ENCODE results near the gene ELOB. TPM values are rescaled to one million over a fixed set of nuclear protein-coding genes. Genes with fewer than 3 reads are reported as not detected.

The ELOB gene
- total and polyA plus RNA-seq, 2 of the 8 experiments (the other 6 are each of a cell fraction or from before 2014, with no cell fraction given) = 237 to 1,357 TPM

- Histone ChIP-seq H2AK5ac (ENCODE audit: low read depth, low read length) (no peak within 1 kb of the TSS), H2BK5ac (ENCODE audit: low read depth, low read length) (no peak within 1 kb of the TSS), H2BK15ac (ENCODE audit: low read length) (no peak within 1 kb of the TSS; the same call in 1 of the 2 replicates), H4K5ac (ENCODE audit: insufficient read length, low read depth, low read length) (no peak within 1 kb of the TSS), H3K27me3 (replicated peaks in 1 of 4; ENCODE audit: control insufficient read depth in 3 of 4, extremely low read depth in 1 of 4, insufficient read depth in 3 of 4, low read length in 3 of 4) (peaks cover 0 to 3% (median 0%) of the 10 kb centered on the region in 4 experiments; a peak in 1 of 7 replicates), H3K18ac (ENCODE audit: extremely low read depth, low read length) (no peak within 1 kb of the TSS), H3K9ac (replicated peaks in 1 of 4; ENCODE audit: extremely low read depth in 1 of 4, low read depth in 3 of 4, low read length in 3 of 4) (no peak within 1 kb of the TSS), H3K4ac (replicated peaks; ENCODE audit: insufficient read length, low read depth, low read length) (no peak within 1 kb of the TSS), H2BK20ac (ENCODE audit: low read length) (0 out of 2 replicates have a peak within 1 kb of the TSS, but pooled peaks have one; percentile 48), H4K8ac (ENCODE audit: extremely low read depth, insufficient read depth, low read length) (peak within 1 kb of the TSS; percentile 38), H3K23me2 (ENCODE audit: low read depth, low read length) (no peaks in the 10 kb centered on the region; the same call in 1 of the 2 replicates), H3K79me1 (ENCODE audit: low read depth, low read length) (no peaks in the 10 kb centered on the region; the same call in 1 of the 2 replicates), H2AFZ (ENCODE audit: low read length) (no peak within 1 kb of the TSS), H3K56ac (replicated peaks; ENCODE audit: insufficient read length, low read depth, low read length) (no peak within 1 kb of the TSS), H3K4me2 (ENCODE audit: insufficient read depth in 1 of 2, low read depth in 2 of 2, low read length in 2 of 2) (no peak within 1 kb of the TSS; a peak in 1 of 4 replicates), H2BK120ac (replicated peaks; ENCODE audit: low read depth, low read length) (no peak within 1 kb of the TSS), H4K20me1 (replicated peaks in 1 of 2; ENCODE audit: control insufficient read depth in 1 of 2, insufficient read depth in 2 of 2, low read length in 2 of 2) (no peaks in the 10 kb centered on the region), H2BK12ac (ENCODE audit: low read depth, low read length) (0 out of 2 replicates have a peak within 1 kb of the TSS, but pooled peaks have one; percentile 80), H3K9me3 (ENCODE audit: insufficient read depth in 2 of 2, low read depth in 1 of 2, low read length in 1 of 2) (no peaks in the 10 kb centered on the region), H3K36me3 (ENCODE audit: control insufficient read depth in 2 of 4, insufficient read depth in 4 of 4, low read length in 3 of 4) (no peaks in the 10 kb centered on the region), H3K14ac (ENCODE audit: insufficient read length) (no peak within 1 kb of the TSS), H4K91ac (replicated peaks; ENCODE audit: insufficient read length, low read length) (no peak within 1 kb of the TSS), H3K27ac (ENCODE audit: low read depth, low read length) (no peak within 1 kb of the TSS), H3K79me2 (ENCODE audit: control insufficient read depth in 1 of 2, insufficient read depth in 2 of 2, low read length in 2 of 2) (no peaks in the 10 kb centered on the region), H3K23ac (ENCODE audit: insufficient read length) (no peak within 1 kb of the TSS), H3K4me3 (ENCODE audit: extremely low read depth in 1 of 4, insufficient read depth in 2 of 4, low read depth in 3 of 4, low read length in 4 of 4) (no peak within 1 kb of the TSS), H3K4me1 (replicated peaks in 1 of 4; ENCODE audit: control insufficient read depth in 3 of 4, insufficient read depth in 4 of 4, low read length in 3 of 4) (peaks cover 0 to 3% (median 2%) of the 10 kb centered on the region in 4 experiments; a peak in 1 of 7 replicates)
- 81% methylated on average over 9 of the region's 10 CpGs; no CpG with 5 or more reads in 1 of the 2 experiments for WGBS, 2 experiments (ENCODE audit: extremely low coverage in 1 of 2, insufficient coverage in 1 of 2, insufficient read length in 1 of 2, insufficient replicate concordance in 2 of 2, low coverage in 1 of 2, low lambda C conversion rate in 2 of 2, missing lambda C conversion rate in 1 of 2)
- CTCF ChIA-PET (ENCODE audit: partially characterized antibody) = interaction anchor here (1.1 kb wide), 1 partner anchor 81 kb away, joined by 5 read pairs; no protein-coding TSS in a partner anchor
- no peak for DNase-seq (ENCODE audit: low read depth in 1 of 2, low spot score in 2 of 2)
- FAIRE-seq = no peak
- POLR2A ChIA-PET (ENCODE audit: partially characterized antibody) = interaction anchor here (0.6 to 1.4 kb wide), 3 partner anchors 9 to 633 kb away, joined by 3 to 5 read pairs (median 3); no protein-coding TSS in a partner anchor
- TF ChIP-seq CHD1 (IDR thresholded peaks at IDR 0.05; ENCODE audit: low read depth, low read length) = no peak
- TF ChIP-seq CTBP2 (IDR thresholded peaks at IDR 0.05; ENCODE audit: borderline replicate concordance, insufficient read depth, insufficient read length, low read length) = no peak
- TF ChIP-seq YY1 (IDR thresholded peaks at IDR 0.05; ENCODE audit: low read depth, low read length) = no peak
- no peak for TF ChIP-seq CHD2 (IDR thresholded peaks at IDR 0.05; ENCODE audit: low read length)
Measured at GRCh38 chr16:2787406-2787805, 10.3 kb upstream of the ELOB start, which contains the start of gene PRSS33. PRSS33 (minus strand) TSS chr16:2787560; CDS start chr16:2786547, 1,013 bp downstream.
